Measurements from ENCODE around the gene WDR38. TPM values are rescaled to one million over a fixed set of nuclear protein-coding genes. Genes with fewer than 3 reads are reported as not detected.

The WDR38 gene
- total RNA-seq, 1 experiment from 2014 or later, result not detected

- no TSS peak for BruUV-seq (replicated peaks)
- POLR2A ChIA-PET, result no interaction called here
- TF ChIP-seq, protein P1, sequence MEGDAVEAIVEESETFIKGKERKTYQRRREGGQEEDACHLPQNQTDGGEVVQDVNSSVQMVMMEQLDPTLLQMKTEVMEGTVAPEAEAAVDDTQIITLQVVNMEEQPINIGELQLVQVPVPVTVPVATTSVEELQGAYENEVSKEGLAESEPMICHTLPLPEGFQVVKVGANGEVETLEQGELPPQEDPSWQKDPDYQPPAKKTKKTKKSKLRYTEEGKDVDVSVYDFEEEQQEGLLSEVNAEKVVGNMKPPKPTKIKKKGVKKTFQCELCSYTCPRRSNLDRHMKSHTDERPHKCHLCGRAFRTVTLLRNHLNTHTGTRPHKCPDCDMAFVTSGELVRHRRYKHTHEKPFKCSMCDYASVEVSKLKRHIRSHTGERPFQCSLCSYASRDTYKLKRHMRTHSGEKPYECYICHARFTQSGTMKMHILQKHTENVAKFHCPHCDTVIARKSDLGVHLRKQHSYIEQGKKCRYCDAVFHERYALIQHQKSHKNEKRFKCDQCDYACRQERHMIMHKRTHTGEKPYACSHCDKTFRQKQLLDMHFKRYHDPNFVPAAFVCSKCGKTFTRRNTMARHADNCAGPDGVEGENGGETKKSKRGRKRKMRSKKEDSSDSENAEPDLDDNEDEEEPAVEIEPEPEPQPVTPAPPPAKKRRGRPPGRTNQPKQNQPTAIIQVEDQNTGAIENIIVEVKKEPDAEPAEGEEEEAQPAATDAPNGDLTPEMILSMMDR (IDR thresholded peaks at IDR 0.05; ENCODE audit: insufficient read depth in 1 of 2, low read depth in 1 of 2, low read length in 1 of 2, severe bottlenecking in 1 of 2, unreplicated experiment in 1 of 2), result no peak
- H3K4me1 ChIP-seq, result peaks cover 17% of the 10 kb centered on the region
- peaks cover 11% of the 10 kb centered on the region for H3K36me3 ChIP-seq (ENCODE audit: control insufficient read depth, insufficient read depth, low read length)
- H3K4me3 ChIP-seq (ENCODE audit: low read depth, low read length), result no peak overlapping the region
- peak overlapping the region; percentile 21 for H3K27ac Mint-ChIP-seq (ENCODE audit: unreplicated experiment)
- H3K9me3 ChIP-seq, result no peaks in the 10 kb centered on the region
- DNase-seq, result no peak
- H3K4me1 Mint-ChIP-seq (ENCODE audit: low read depth, unreplicated experiment), result peaks cover 12% of the 10 kb centered on the region
- H3K27me3 Mint-ChIP-seq (ENCODE audit: insufficient read depth, unreplicated experiment), result no peaks in the 10 kb centered on the region
- intact Hi-C loops (cut with micrococcal nuclease; ENCODE audit: unreplicated experiment), result no loop called here
- no peak overlapping the region for H3K4me3 Mint-ChIP-seq (ENCODE audit: unreplicated experiment)
- CTCF ChIA-PET, result interaction anchor here (0.6 to 11.7 kb wide), 3 partner anchors 81 to 288 kb away, joined by 3 to 325 read pairs (median 4); partner anchors contain the start of genes NR6A1, OLFML2A and SCAI
- H3K27me3 ChIP-seq (replicated peaks; ENCODE audit: control insufficient read depth, insufficient read depth, low read length), result no peaks in the 10 kb centered on the region
- peaks cover 74% of the 10 kb centered on the region for H3K36me3 Mint-ChIP-seq (ENCODE audit: insufficient read depth, unreplicated experiment)
- no peaks in the 10 kb centered on the region for H3K9me3 Mint-ChIP-seq (ENCODE audit: unreplicated experiment)
These were observed 2.3 kb downstream of the WDR38 start for GRCh38 chr9:124855566-124855943.

GRCh38 chr9:124855944-124856765 lies 2.9 kb downstream of the WDR38 start:
- CTCF ChIA-PET, result interaction anchor here (0.6 to 11.7 kb wide), 4 partner anchors 22 to 287 kb away, joined by 3 to 325 read pairs (median 4); partner anchors contain the start of genes NR6A1, OLFML2A and SCAI

GRCh38 chr9:124857533-124858162 lies 4.4 kb downstream of the WDR38 start:
- H3K27me3 ChIP-seq (replicated peaks; ENCODE audit: control insufficient read depth, insufficient read depth, low read length), result no peaks in the 10 kb centered on the region
- TF ChIP-seq, protein P1 (IDR thresholded peaks at IDR 0.05; ENCODE audit: insufficient read depth in 1 of 2, low read depth in 1 of 2, low read length in 1 of 2, severe bottlenecking in 1 of 2, unreplicated experiment in 1 of 2), result no peak
- DNase-seq, result no peak
- peaks cover 94% of the 10 kb centered on the region for H3K36me3 Mint-ChIP-seq (ENCODE audit: insufficient read depth, unreplicated experiment)
- peaks cover 13% of the 10 kb centered on the region for H3K36me3 ChIP-seq (ENCODE audit: control insufficient read depth, insufficient read depth, low read length)
- intact Hi-C loops (cut with micrococcal nuclease; ENCODE audit: unreplicated experiment), result loop anchor here (1.0 to 2.0 kb wide), 2 partner anchors 37 to 517 kb away; no protein-coding TSS in a partner anchor
- no peaks in the 10 kb centered on the region for H3K9me3 ChIP-seq
- H3K4me1 Mint-ChIP-seq (ENCODE audit: low read depth, unreplicated experiment), result peaks cover 10% of the 10 kb centered on the region
- ChIA-PET POLR2A (no interaction called here), CTCF (interaction anchor here (11.7 kb wide), 1 partner anchor 83 kb away, joined by 325 read pairs; the partner anchor contains the start of genes NR6A1 and OLFML2A)
- no peaks in the 10 kb centered on the region for H3K9me3 Mint-ChIP-seq (ENCODE audit: unreplicated experiment)
- peaks cover 10% of the 10 kb centered on the region for H3K4me1 ChIP-seq
- H3K4me3 ChIP-seq (ENCODE audit: low read depth, low read length), result no peak overlapping the region
- H3K27ac Mint-ChIP-seq (ENCODE audit: unreplicated experiment), result no peak overlapping the region
- H3K27me3 Mint-ChIP-seq (ENCODE audit: insufficient read depth, unreplicated experiment), result no peaks in the 10 kb centered on the region
- H3K4me3 Mint-ChIP-seq (ENCODE audit: unreplicated experiment), result no peak overlapping the region
- BruUV-seq (replicated peaks), result no TSS peak

More at GRCh38 chr9:124855944-124856765, 2.9 kb downstream of the WDR38 start:
- peaks cover 12% of the 10 kb centered on the region for H3K4me1 Mint-ChIP-seq (ENCODE audit: low read depth, unreplicated experiment)
- no peaks in the 10 kb centered on the region for H3K9me3 ChIP-seq
- TF ChIP-seq, protein P1 (IDR thresholded peaks at IDR 0.05; ENCODE audit: insufficient read depth in 1 of 2, low read depth in 1 of 2, low read length in 1 of 2, severe bottlenecking in 1 of 2, unreplicated experiment in 1 of 2), result peak in 1 of 2 experiments; percentile 49
- H3K4me1 ChIP-seq, result peaks cover 17% of the 10 kb centered on the region
- no peak overlapping the region for H3K4me3 Mint-ChIP-seq (ENCODE audit: unreplicated experiment)
- H3K36me3 Mint-ChIP-seq (ENCODE audit: insufficient read depth, unreplicated experiment), result peaks cover 80% of the 10 kb centered on the region
- POLR2A ChIA-PET, result interaction anchor here (0.7 kb wide), 1 partner anchor 385 kb away, joined by 3 read pairs; the partner anchor contains the start of gene HSPA5
- no peaks in the 10 kb centered on the region for H3K27me3 Mint-ChIP-seq (ENCODE audit: insufficient read depth, unreplicated experiment)
- DNase-seq, result peak; percentile 68 to 73
- H3K27ac Mint-ChIP-seq (ENCODE audit: unreplicated experiment), result peak overlapping the region; percentile 21
- H3K9me3 Mint-ChIP-seq (ENCODE audit: unreplicated experiment), result no peaks in the 10 kb centered on the region
- intact Hi-C loops (cut with micrococcal nuclease; ENCODE audit: unreplicated experiment), result loop anchor here (2.0 kb wide), 1 partner anchor 519 kb away; no protein-coding TSS in a partner anchor
- H3K36me3 ChIP-seq (ENCODE audit: control insufficient read depth, insufficient read depth, low read length), result peaks cover 13% of the 10 kb centered on the region
- H3K27me3 ChIP-seq (replicated peaks; ENCODE audit: control insufficient read depth, insufficient read depth, low read length), result no peaks in the 10 kb centered on the region
- BruUV-seq (replicated peaks), result no TSS peak
- no peak overlapping the region for H3K4me3 ChIP-seq (ENCODE audit: low read depth, low read length)

All from Caco-2 (cell line).